ENCODE measurements around the gene BMP10.

The BMP10 gene

GRCh38 chr2:68889500-68889899 is 18.3 kb upstream of the BMP10 start:
- H3K27ac ChIP-seq (ENCODE audit: low read depth, low read length), result no peak overlapping the region

DNA sequence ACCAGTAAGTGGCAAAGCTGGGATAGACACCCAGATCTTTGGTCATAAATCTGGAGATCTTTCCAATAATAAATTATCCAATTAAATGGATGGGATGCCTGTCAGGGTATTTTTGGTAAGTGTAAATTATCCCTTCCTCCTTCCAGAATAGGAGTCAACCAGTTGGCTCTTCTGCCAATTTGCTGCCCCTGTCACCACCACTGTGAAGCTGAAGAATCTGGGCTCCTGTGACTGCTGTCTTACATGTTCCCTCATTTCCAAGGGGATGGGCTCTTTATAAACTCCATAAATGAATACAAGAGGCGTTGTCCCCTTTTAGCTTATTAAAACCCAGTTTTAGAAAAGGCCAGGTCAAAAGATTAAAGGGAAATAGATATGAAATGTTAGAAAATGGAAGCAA is 17.8 kb upstream of the BMP10 start:
- no peak overlapping the region for H2AFZ ChIP-seq (ENCODE audit: low read length, unreplicated experiment)
- H3K27me3 ChIP-seq (ENCODE audit: insufficient read depth, low read length), result peaks cover 19% of the 10 kb centered on the region
- H3K79me2 ChIP-seq (ENCODE audit: control insufficient read depth, insufficient read depth, low read length, unreplicated experiment), result no peaks in the 10 kb centered on the region
- no peaks in the 10 kb centered on the region for H3K36me3 ChIP-seq (ENCODE audit: insufficient read depth, low read length)
- no peak overlapping the region for H3K27ac ChIP-seq (ENCODE audit: low read depth, low read length)
- no peak overlapping the region for H3K4me3 ChIP-seq (ENCODE audit: low read depth, low read length)
- no peaks in the 10 kb centered on the region for H3K4me1 ChIP-seq (ENCODE audit: control insufficient read depth, insufficient read depth, low read length, unreplicated experiment)

More at GRCh38 chr2:68889500-68889899, 18.3 kb upstream of the BMP10 start:
- Histone ChIP-seq H3K4me1 (ENCODE audit: control insufficient read depth, insufficient read depth, low read length, unreplicated experiment) (no peaks in the 10 kb centered on the region), H3K4me3 (ENCODE audit: low read depth, low read length) (no peak overlapping the region), H3K79me2 (ENCODE audit: control insufficient read depth, insufficient read depth, low read length, unreplicated experiment) (no peaks in the 10 kb centered on the region), H3K27me3 (ENCODE audit: insufficient read depth, low read length) (peaks cover 17% of the 10 kb centered on the region), H2AFZ (ENCODE audit: low read length, unreplicated experiment) (no peak overlapping the region), H3K36me3 (ENCODE audit: insufficient read depth, low read length) (no peaks in the 10 kb centered on the region)

DNA sequence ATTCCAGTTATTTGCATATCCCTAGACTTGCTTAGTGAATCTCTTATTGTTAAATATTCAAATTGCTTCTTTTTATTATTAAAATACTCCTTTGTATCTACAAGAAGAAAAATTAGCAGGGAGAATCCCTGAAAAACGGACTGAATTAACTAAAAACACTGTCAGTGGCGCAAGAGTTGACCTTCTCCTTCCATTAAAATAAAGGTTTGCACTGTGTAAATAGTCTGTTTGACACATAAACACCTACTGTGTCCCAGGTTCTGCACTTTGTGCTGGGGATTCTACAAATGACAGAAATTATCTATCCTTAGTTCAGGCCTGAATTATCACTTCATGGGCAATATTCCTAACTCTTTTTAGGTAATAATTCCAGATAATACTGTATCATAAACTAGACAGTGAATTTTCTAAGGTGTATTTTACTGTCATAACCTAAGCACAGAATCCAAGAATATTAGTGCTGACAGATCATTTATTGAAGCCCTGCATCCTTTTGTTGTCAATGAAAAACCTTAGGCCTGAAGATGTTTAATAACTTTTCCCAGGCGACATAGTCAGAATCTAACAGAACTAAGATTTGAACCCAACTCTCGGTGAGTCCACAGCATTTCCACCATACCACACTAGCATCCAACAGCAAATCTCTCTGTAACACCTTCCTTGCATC is 17.0 kb upstream of the BMP10 start:
- H2AFZ ChIP-seq (ENCODE audit: low read length, unreplicated experiment), result no peak overlapping the region
- no peaks in the 10 kb centered on the region for H3K36me3 ChIP-seq (ENCODE audit: insufficient read depth, low read length)
- H3K79me2 ChIP-seq (ENCODE audit: control insufficient read depth, insufficient read depth, low read length, unreplicated experiment), result no peaks in the 10 kb centered on the region
- no peak overlapping the region for H3K27ac ChIP-seq (ENCODE audit: low read depth, low read length)
- H3K4me1 ChIP-seq (ENCODE audit: control insufficient read depth, insufficient read depth, low read length, unreplicated experiment), result no peaks in the 10 kb centered on the region
- no peak overlapping the region for H3K4me3 ChIP-seq (ENCODE audit: low read depth, low read length)
- peaks cover 20% of the 10 kb centered on the region for H3K27me3 ChIP-seq (ENCODE audit: insufficient read depth, low read length)

DNA sequence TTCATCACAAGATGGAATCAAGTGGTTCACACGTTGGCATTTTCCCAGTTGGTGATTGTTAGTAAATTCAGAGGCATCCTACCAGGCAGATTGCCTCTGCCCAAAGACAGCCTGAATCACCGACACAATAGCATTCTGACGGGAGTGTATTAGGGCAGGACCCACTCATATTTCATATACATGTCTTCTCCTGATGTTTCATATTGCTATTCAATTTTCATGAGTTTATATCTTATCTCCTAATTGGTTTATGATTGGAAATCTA is 14.5 kb upstream of the BMP10 start:
- Histone ChIP-seq H2AFZ (ENCODE audit: low read length, unreplicated experiment) (no peak overlapping the region), H3K27me3 (ENCODE audit: insufficient read depth, low read length) (peaks cover 21% of the 10 kb centered on the region), H3K4me1 (ENCODE audit: control insufficient read depth, insufficient read depth, low read length, unreplicated experiment) (no peaks in the 10 kb centered on the region)

GRCh38 chr2:68885074-68885810 is 14.0 kb upstream of the BMP10 start:
- Histone ChIP-seq H2AFZ (ENCODE audit: low read length, unreplicated experiment) (no peak overlapping the region), H3K27ac (ENCODE audit: low read depth, low read length) (no peak overlapping the region), H3K27me3 (ENCODE audit: insufficient read depth, low read length) (peaks cover 21% of the 10 kb centered on the region), H3K79me2 (ENCODE audit: control insufficient read depth, insufficient read depth, low read length, unreplicated experiment) (no peaks in the 10 kb centered on the region), H3K4me1 (ENCODE audit: control insufficient read depth, insufficient read depth, low read length, unreplicated experiment) (no peaks in the 10 kb centered on the region), H3K36me3 (ENCODE audit: insufficient read depth, low read length) (no peaks in the 10 kb centered on the region), H3K4me3 (ENCODE audit: low read depth, low read length) (no peak overlapping the region)

More for the DNA sequence above, 14.5 kb upstream of the BMP10 start:
- Histone ChIP-seq H3K4me3 (ENCODE audit: low read depth, low read length) (no peak overlapping the region), H3K79me2 (ENCODE audit: control insufficient read depth, insufficient read depth, low read length, unreplicated experiment) (no peaks in the 10 kb centered on the region), H3K36me3 (ENCODE audit: insufficient read depth, low read length) (no peaks in the 10 kb centered on the region), H3K27ac (ENCODE audit: low read depth, low read length) (no peak overlapping the region)

DNA sequence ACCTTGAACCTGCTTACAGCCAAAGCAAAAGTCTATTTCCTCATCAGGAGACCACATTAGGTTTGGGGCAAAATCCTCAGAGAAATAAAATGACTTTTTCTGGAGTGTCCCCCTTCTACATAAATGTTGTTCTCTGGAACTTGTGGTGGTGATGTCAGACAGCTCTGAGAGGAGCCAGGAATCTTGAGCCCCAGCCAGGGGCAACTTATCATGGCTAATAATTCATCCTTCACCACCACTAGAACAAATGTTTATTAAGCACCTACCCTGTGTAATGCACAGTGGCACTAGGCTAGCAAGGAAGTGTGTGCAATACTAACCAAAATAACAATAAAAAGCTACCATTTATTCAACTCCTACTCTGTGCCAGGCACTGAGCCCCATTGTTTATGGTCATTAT is 9.0 kb upstream of the BMP10 start:
- Histone ChIP-seq H3K36me3 (ENCODE audit: insufficient read depth, low read length) (no peaks in the 10 kb centered on the region), H3K27me3 (ENCODE audit: insufficient read depth, low read length) (peaks cover 10% of the 10 kb centered on the region; the same call in 1 of the 2 replicates), H3K79me2 (ENCODE audit: control insufficient read depth, insufficient read depth, low read length, unreplicated experiment) (no peaks in the 10 kb centered on the region), H2AFZ (ENCODE audit: low read length, unreplicated experiment) (no peak overlapping the region), H3K4me1 (ENCODE audit: control insufficient read depth, insufficient read depth, low read length, unreplicated experiment) (peaks cover 12% of the 10 kb centered on the region), H3K27ac (ENCODE audit: low read depth, low read length) (no peak overlapping the region), H3K4me3 (ENCODE audit: low read depth, low read length) (no peak overlapping the region)

DNA sequence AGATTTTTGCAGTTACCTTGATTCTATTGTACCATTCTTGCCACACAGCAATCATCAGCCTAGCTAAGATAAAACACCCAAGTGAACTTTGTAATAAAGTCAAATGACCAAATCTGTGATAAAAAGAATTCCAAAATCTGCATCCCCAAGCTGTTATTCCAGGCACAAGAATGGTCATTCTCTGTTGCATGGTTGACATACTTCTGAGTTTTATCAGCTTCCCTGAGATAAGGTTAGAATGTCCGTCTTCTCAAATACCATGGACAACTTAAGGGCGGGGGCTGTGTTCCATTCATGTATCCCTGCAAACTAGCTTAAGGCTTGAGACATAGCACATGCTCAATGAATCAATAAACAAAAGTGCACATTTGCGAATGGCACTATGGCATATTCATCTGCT is 8.1 kb upstream of the BMP10 start:
- peaks cover 12% of the 10 kb centered on the region for H3K4me1 ChIP-seq (ENCODE audit: control insufficient read depth, insufficient read depth, low read length, unreplicated experiment)
- H3K27me3 ChIP-seq (ENCODE audit: insufficient read depth, low read length), result peaks cover 10% of the 10 kb centered on the region; the same call in 1 of the 2 replicates
- no peak overlapping the region for H3K27ac ChIP-seq (ENCODE audit: low read depth, low read length)
- no peaks in the 10 kb centered on the region for H3K79me2 ChIP-seq (ENCODE audit: control insufficient read depth, insufficient read depth, low read length, unreplicated experiment)
- H2AFZ ChIP-seq (ENCODE audit: low read length, unreplicated experiment), result no peak overlapping the region
- no peak overlapping the region; the same call in 1 of the 2 replicates for H3K4me3 ChIP-seq (ENCODE audit: low read depth, low read length)
- H3K36me3 ChIP-seq (ENCODE audit: insufficient read depth, low read length), result no peaks in the 10 kb centered on the region

DNA sequence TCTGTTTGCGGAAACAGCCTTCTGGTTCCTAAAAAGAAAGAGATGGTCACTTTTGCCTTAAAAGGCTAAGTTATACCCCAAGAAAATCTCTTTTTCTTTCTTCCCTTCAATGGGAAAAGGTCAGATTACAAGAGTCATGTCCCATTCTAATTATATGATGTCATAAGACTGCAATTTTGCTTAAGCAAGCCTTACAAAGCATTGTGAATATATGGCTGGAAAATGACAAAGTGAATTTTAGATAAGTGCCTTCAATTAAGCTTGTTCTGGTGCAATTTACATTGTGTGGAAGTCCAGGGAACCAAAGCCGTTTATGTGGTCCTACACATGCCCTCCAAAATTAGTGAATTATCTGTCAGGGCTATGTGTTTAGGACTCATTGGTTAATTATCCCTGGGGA is 7.6 kb upstream of the BMP10 start:
- Histone ChIP-seq H3K4me3 (ENCODE audit: low read depth, low read length) (no peak overlapping the region), H3K36me3 (ENCODE audit: insufficient read depth, low read length) (no peaks in the 10 kb centered on the region), H3K4me1 (ENCODE audit: control insufficient read depth, insufficient read depth, low read length, unreplicated experiment) (peaks cover 12% of the 10 kb centered on the region), H2AFZ (ENCODE audit: low read length, unreplicated experiment) (no peak overlapping the region), H3K79me2 (ENCODE audit: control insufficient read depth, insufficient read depth, low read length, unreplicated experiment) (no peaks in the 10 kb centered on the region), H3K27ac (ENCODE audit: low read depth, low read length) (no peak overlapping the region), H3K27me3 (ENCODE audit: insufficient read depth, low read length) (peaks cover 8% of the 10 kb centered on the region; the same call in 1 of the 2 replicates)

DNA sequence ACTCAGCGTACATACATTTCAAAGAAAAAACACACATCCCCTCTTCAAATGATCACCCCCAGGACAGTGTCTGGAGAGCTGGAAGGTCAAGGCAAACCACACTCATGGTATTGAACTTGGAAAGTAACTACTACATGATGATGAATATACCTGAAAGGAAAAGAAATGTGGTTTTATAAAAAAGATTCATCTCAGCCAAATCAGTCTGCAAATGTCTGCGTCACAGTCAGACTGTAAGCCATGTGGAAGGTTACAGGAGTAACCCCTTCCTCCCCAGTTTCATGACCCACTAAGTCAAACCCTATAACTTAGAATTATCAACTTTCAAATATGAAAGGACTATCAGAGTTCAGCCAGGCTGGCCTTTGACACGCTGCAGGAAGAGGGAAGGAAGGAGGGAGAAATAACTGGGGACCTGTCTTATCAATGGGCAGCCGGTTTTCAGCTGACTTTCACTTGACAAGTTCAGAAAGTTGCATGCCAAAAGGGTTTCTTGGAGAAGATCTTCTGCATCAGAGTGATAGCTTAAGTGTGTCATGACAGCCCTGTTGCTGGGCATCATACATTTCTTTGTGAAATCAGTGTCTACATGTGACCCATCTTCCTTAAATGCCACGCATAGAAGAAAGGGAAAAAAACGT is 7.0 kb upstream of the BMP10 start:
- Histone ChIP-seq H2AFZ (ENCODE audit: low read length, unreplicated experiment) (no peak overlapping the region), H3K27me3 (ENCODE audit: insufficient read depth, low read length) (peaks cover 8% of the 10 kb centered on the region; the same call in 1 of the 2 replicates), H3K36me3 (ENCODE audit: insufficient read depth, low read length) (no peaks in the 10 kb centered on the region), H3K79me2 (ENCODE audit: control insufficient read depth, insufficient read depth, low read length, unreplicated experiment) (no peaks in the 10 kb centered on the region), H3K27ac (ENCODE audit: low read depth, low read length) (no peak overlapping the region), H3K4me1 (ENCODE audit: control insufficient read depth, insufficient read depth, low read length, unreplicated experiment) (peaks cover 12% of the 10 kb centered on the region), H3K4me3 (ENCODE audit: low read depth, low read length) (no peak overlapping the region)

GRCh38 chr2:68877079-68877772 is 6.0 kb upstream of the BMP10 start:
- H3K79me2 ChIP-seq (ENCODE audit: control insufficient read depth, insufficient read depth, low read length, unreplicated experiment), result no peaks in the 10 kb centered on the region
- no peak overlapping the region for H3K4me3 ChIP-seq (ENCODE audit: low read depth, low read length)
- peaks cover 3% of the 10 kb centered on the region; the same call in 1 of the 2 replicates for H3K27me3 ChIP-seq (ENCODE audit: insufficient read depth, low read length)
- H3K27ac ChIP-seq (ENCODE audit: low read depth, low read length), result no peak overlapping the region
- H2AFZ ChIP-seq (ENCODE audit: low read length, unreplicated experiment), result no peak overlapping the region
- H3K4me1 ChIP-seq (ENCODE audit: control insufficient read depth, insufficient read depth, low read length, unreplicated experiment), result peaks cover 12% of the 10 kb centered on the region
- H3K36me3 ChIP-seq (ENCODE audit: insufficient read depth, low read length), result no peaks in the 10 kb centered on the region
